HepG2 (cell line): ENCODE results near the gene NCKAP1. TPM values are rescaled to one million over a fixed set of nuclear protein-coding genes. Genes with fewer than 3 reads are reported as not detected.
A peak's percentile ranks its signal among the peaks of the same experiment; 100 is the strongest.

ENCODE experiments used
- DNMT1 ChIP-seq: sonication (generic); formaldehyde crosslinking; IDR thresholded peaks from 2 replicates; pipeline ENCODE4 v1.5.1; 2020; ENCODE audit warnings: mild to moderate bottlenecking, missing genetic modification reagents
- ELK4 ChIP-seq: sonication (generic); formaldehyde crosslinking; IDR thresholded peaks from 2 replicates; pipeline ENCODE4 v1.9.0; 2021; ENCODE audit warnings: missing genetic modification reagents, borderline replicate concordance
- EP300 ChIP-seq, 3 experiments: sonication (generic) in 1 of 3; formaldehyde crosslinking in 1 of 3; IDR thresholded peaks; 2 replicates each; pipeline versions ENCODE4 v1.5.1 to v1.6.1; 2011 to 2020; ENCODE audit warnings: low read depth in 2 of 3, low read length in 2 of 3, borderline replicate concordance in 1 of 3, improper control_type of control experiment in 1 of 3, mild to moderate bottlenecking in 1 of 3, missing genetic modification reagents in 1 of 3, moderate library complexity in 1 of 3
- FOXA1 ChIP-seq, 2 experiments: fragments of 450-650 bp in 1 of 2; sonication (generic) in 1 of 2; formaldehyde crosslinking in 1 of 2; IDR thresholded peaks; 2 replicates each; pipeline versions ENCODE4 v1.4.0 to v1.6.1; 2016 to 2020; ENCODE audit warnings: missing genetic modification reagents in 1 of 2
- GPN1 ChIP-seq: sonication (generic); formaldehyde crosslinking; IDR thresholded peaks from 2 replicates; pipeline ENCODE4 v1.5.1; 2020; ENCODE audit warnings: missing genetic modification reagents, borderline replicate concordance
- KAT8 ChIP-seq: IDR thresholded peaks from 2 replicates; pipeline ENCODE4 v1.6.1; 2016; ENCODE audit warnings: missing genetic modification reagents, missing compliant biosample characterization
- KDM5B ChIP-seq: sonication (generic); formaldehyde crosslinking; IDR thresholded peaks from 2 replicates; pipeline ENCODE4 v1.4.0; 2020; ENCODE audit warnings: missing genetic modification reagents, mild to moderate bottlenecking, borderline replicate concordance
- MTERF4 ChIP-seq: sonication (generic); formaldehyde crosslinking; IDR thresholded peaks from 2 replicates; pipeline ENCODE4 v1.8.0; 2023; ENCODE audit warnings: mild to moderate bottlenecking, missing genetic modification reagents
- NFAT5 ChIP-seq: sonication (generic); formaldehyde crosslinking; IDR thresholded peaks from 2 replicates; pipeline ENCODE4 v1.4.0; 2020; ENCODE audit warnings: missing genetic modification reagents
- NFE2 ChIP-seq: sonication (generic); formaldehyde crosslinking; IDR thresholded peaks from 2 replicates; pipeline ENCODE4 v1.4.0; 2020; ENCODE audit warnings: missing genetic modification reagents
- NKX3-1 ChIP-seq: sonication (generic); formaldehyde crosslinking; IDR thresholded peaks from 2 replicates; pipeline ENCODE4 v1.5.0; 2020; ENCODE audit warnings: missing genetic modification reagents
- POLR2G ChIP-seq: fragments of 200-400 bp; formaldehyde crosslinking; IDR thresholded peaks from 2 replicates; pipeline ENCODE4 v1.6.1; 2018; ENCODE audit warnings: mild to moderate bottlenecking, low read depth, low read length, moderate library complexity
- RBM22 ChIP-seq: fragments of 200-400 bp; formaldehyde crosslinking; optimal IDR thresholded peaks from 2 replicates; pipeline ENCODE3; 2017; ENCODE audit warnings: mild to moderate bottlenecking, low read length, moderate library complexity
- RORA ChIP-seq: sonication (generic); formaldehyde crosslinking; IDR thresholded peaks from 2 replicates; pipeline ENCODE4 v1.5.0; 2020; ENCODE audit warnings: mild to moderate bottlenecking, missing genetic modification reagents, moderate library complexity
- SALL1 ChIP-seq: sonication (generic); formaldehyde crosslinking; IDR thresholded peaks from 2 replicates; pipeline ENCODE4 v1.8.0; 2022; ENCODE audit warnings: mild to moderate bottlenecking, missing genetic modification reagents
- SP140L ChIP-seq: sonication (generic); formaldehyde crosslinking; IDR thresholded peaks from 2 replicates; pipeline ENCODE4 v1.4.0; 2020; ENCODE audit warnings: missing genetic modification reagents, borderline replicate concordance
- TAF1 ChIP-seq: sonication (generic); formaldehyde crosslinking; IDR thresholded peaks from 2 replicates; pipeline ENCODE4 v1.4.0; 2020; ENCODE audit warnings: missing genetic modification reagents
- ZFP37 ChIP-seq: sonication (generic); formaldehyde crosslinking; IDR thresholded peaks from 2 replicates; pipeline ENCODE4 v1.4.0; 2020; ENCODE audit warnings: missing genetic modification reagents, borderline replicate concordance
- ZMYM4 ChIP-seq: sonication (generic); formaldehyde crosslinking; IDR thresholded peaks from 2 replicates; pipeline ENCODE4 v1.8.1; 2023; ENCODE audit warnings: mild to moderate bottlenecking, missing genetic modification reagents
- ZNF207 ChIP-seq: fragments of 450-650 bp; IDR thresholded peaks from 2 replicates; pipeline ENCODE4 v1.6.1; 2016; ENCODE audit warnings: antibody characterized with exemption, borderline replicate concordance
- ZNF3 ChIP-seq: IDR thresholded peaks from 2 replicates; pipeline ENCODE4 v1.7.0; 2017; ENCODE audit warnings: inconsistent platforms
- ZNF652 ChIP-seq: IDR thresholded peaks from 2 replicates; pipeline ENCODE4 v1.6.1; 2016; ENCODE audit warnings: low read depth, borderline replicate concordance
- ZSCAN12 ChIP-seq: sonication (generic); formaldehyde crosslinking; IDR thresholded peaks from 2 replicates; pipeline ENCODE4 v1.9.0; 2021; ENCODE audit warnings: mild to moderate bottlenecking, missing genetic modification reagents
- polyA plus RNA-seq, 8 experiments: library from polyadenylated mRNA; depleted of rRNA in 3 of 8; stranded (reverse) in 7 of 8; unstranded in 1 of 8; fragments of >200 nt; fragmentation: Illumina TruSeq in 4 of 8; extraction: Trizol in 4 of 8; gene quantifications; 2 replicates each; pipeline versions ENCODE4 v1.2.1 to v1.2.3, GENCODE V29; 2011 to 2016; ENCODE audit warnings: low read depth in 4 of 8, missing spikeins in 1 of 8, mixed read lengths in 1 of 8; ENCODE audit not compliant: insufficient read depth in 1 of 8
- total RNA-seq, 5 experiments: library from RNA; depleted of rRNA; stranded (reverse); fragments of >200 nt; fragmentation: Illumina TruSeq; extraction: Trizol; gene quantifications; 2 replicates each; pipeline ENCODE4 v1.2.3, GENCODE V29; 2016; ENCODE audit warnings: low read depth in 1 of 5

NCKAP1 gene
- total and polyA plus RNA-seq, 2 of the 13 experiments (the other 11 are each of a cell fraction or from before 2014, with no cell fraction given) = 72.1 to 96.3 TPM

- no peak for TF ChIP-seq NFAT5 (CRISPR knock-in tag)
- no peak for TF ChIP-seq ZNF652
- no peak for TF ChIP-seq DNMT1 (CRISPR knock-in tag)
- no peak for TF ChIP-seq NFE2 (CRISPR knock-in tag)
- TF ChIP-seq ZNF3 (CRISPR knock-in tag) = no peak
- TF ChIP-seq NKX3-1 (CRISPR knock-in tag) = no peak
- no peak for TF ChIP-seq RBM22
- no peak for TF ChIP-seq SP140L (CRISPR knock-in tag)
- TF ChIP-seq ZMYM4 (CRISPR knock-in tag) = 0 out of 2 replicates have a peak, but pooled peaks have one; percentile 21
- no peak for TF ChIP-seq ZSCAN12 (CRISPR knock-in tag)
- no peak for TF ChIP-seq TAF1 (CRISPR knock-in tag)
- TF ChIP-seq RORA (CRISPR knock-in tag) = no peak
- no peak for TF ChIP-seq KAT8 (CRISPR knock-in tag)
- no peak for TF ChIP-seq KDM5B (CRISPR knock-in tag)
- TF ChIP-seq POLR2G = no peak
- peak in 1 of 2 experiments; percentile 64; a peak in 2 of 4 replicates for TF ChIP-seq EP300 (IDR thresholded peaks at IDR 0.05; ENCODE audit: low read depth in 2 of 2, low read length in 2 of 2)
- no peak for TF ChIP-seq EP300 (CRISPR knock-in tag; IDR thresholded peaks at IDR 0.05; ENCODE audit: borderline replicate concordance)
- no peak for TF ChIP-seq SALL1 (CRISPR knock-in tag)
- TF ChIP-seq ZNF207 = no peak
- TF ChIP-seq FOXA1 (IDR thresholded peaks at IDR 0.05) = no peak
- no peak for TF ChIP-seq FOXA1 (CRISPR knock-in tag; IDR thresholded peaks at IDR 0.05)
- TF ChIP-seq GPN1 (CRISPR knock-in tag) = no peak
- TF ChIP-seq ELK4 = no peak
- no peak for TF ChIP-seq ZFP37 (CRISPR knock-in tag)
- no peak for TF ChIP-seq MTERF4 (CRISPR knock-in tag)
Measured at GRCh38 chr2:182973441-182974352, 64.6 kb downstream of the NCKAP1 start (continued).
